Hair follicle dermal papilla cell (primary cell): ENCODE results near the gene FUNDC1. TPM values are rescaled to one million over a fixed set of nuclear protein-coding genes. Genes with fewer than 3 reads are reported as not detected.

Experiments used
- total RNA-seq: library from RNA; depleted of rRNA; stranded (reverse); fragments of >200 nt; gene quantifications from 2 replicates; pipeline ENCODE4 v1.2.3, GENCODE V29; 2012

FUNDC1 gene, protein sequence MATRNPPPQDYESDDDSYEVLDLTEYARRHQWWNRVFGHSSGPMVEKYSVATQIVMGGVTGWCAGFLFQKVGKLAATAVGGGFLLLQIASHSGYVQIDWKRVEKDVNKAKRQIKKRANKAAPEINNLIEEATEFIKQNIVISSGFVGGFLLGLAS
- 9.4 and 12.0 TPM in 2 replicates for total RNA-seq

DNA sequence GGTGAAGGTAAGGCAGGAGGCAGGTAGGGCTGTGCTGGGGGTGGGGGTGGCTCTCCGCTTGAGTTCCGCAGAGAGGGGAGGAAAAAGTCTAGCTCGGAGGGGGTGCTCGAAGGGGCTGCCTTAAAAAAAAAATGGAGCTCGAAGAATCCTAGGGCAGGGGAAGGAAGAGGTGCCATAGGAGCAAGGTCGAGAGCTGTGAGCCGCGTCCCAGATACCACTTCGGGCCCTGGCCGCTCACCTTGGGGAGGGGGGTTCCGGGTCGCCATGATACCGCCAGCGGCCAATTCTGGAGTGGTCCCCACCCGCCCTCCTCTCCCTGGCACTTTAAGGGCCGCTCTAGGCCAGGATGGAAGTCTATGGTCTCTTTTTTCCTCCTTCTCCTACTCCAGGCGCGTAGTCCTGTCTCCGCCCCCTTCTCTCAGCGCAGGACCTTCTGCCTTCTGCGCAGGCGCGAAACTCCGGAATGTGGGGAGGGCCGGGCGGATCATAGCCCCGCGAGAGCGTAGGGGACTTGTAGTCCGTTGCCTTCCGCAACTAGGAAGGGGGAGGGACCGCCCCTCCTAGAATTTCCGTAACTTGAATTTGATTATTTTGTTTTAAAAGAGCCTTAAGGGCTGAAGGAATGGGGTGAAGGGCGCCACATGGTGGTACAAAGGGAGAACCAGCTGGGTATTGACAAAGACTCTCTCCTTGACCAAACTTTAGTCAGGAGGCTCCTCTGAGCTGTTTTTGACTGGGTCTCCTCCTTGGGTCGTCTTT, at the start of gene FUNDC1:
Gene FUNDC1 (minus strand): TSS at position 293 of the 759 bp plus-strand sequence. CDS start 27 bp downstream, at position 266.

Other genes with a start within 250 kb of the FUNDC1 start
- 1.5 and 1.7 TPM in 2 replicates for gene EFHC2, start 199.2 kb downstream of the FUNDC1 start, total RNA-seq